Keratinocyte (primary cell): ENCODE results near the gene CDH13. TPM values are rescaled to one million over a fixed set of nuclear protein-coding genes. Genes with fewer than 3 reads are reported as not detected.

Experiments used
- DNase-seq: peaks from one replicate; pipeline ENCODE4 v3.0.0-alpha.2; 2011; ENCODE audit warnings: low read depth, missing footprints, low spot score
- FAIRE-seq: peaks from 2 replicates; lab custom pipeline; 2011; peaks lifted over from hg19 to GRCh38; lab: Jason Lieb, UNC
- H2AFZ ChIP-seq: 2 replicates; pipeline ENCODE4 v1.6.0; 2012; ENCODE audit warnings: low read length, control low read depth, inconsistent platforms; ENCODE audit not compliant: control insufficient read depth
- H3K27ac ChIP-seq: 2 replicates; pipeline ENCODE4 v1.5.1; 2011; ENCODE audit warnings: low read length; ENCODE audit not compliant: control insufficient read depth, insufficient read depth
- H3K27me3 ChIP-seq: 3 replicates; pipeline ENCODE4 v1.6.0; 2011; ENCODE audit warnings: low read length; ENCODE audit not compliant: control insufficient read depth, insufficient read depth; ENCODE audit errors: extremely low read depth
- H3K36me3 ChIP-seq, 2 experiments: 2 replicates in 1 of 2; 3 replicates in 1 of 2; pipeline ENCODE4 v1.5.1; 2011; ENCODE audit warnings: low read length in 2 of 2, mild to moderate bottlenecking in 1 of 2; ENCODE audit not compliant: control insufficient read depth in 2 of 2, insufficient read depth in 2 of 2; ENCODE audit errors: extremely low read depth in 1 of 2
- H3K4me1 ChIP-seq: 3 replicates; pipeline ENCODE4 v1.5.1; 2011; ENCODE audit warnings: low read length; ENCODE audit not compliant: control insufficient read depth, insufficient read depth; ENCODE audit errors: extremely low read depth
- H3K4me2 ChIP-seq: 3 replicates; pipeline ENCODE4 v1.6.0; 2011; ENCODE audit warnings: low read depth, low read length; ENCODE audit not compliant: control insufficient read depth, insufficient read depth; ENCODE audit errors: extremely low read depth
- H3K4me3 ChIP-seq, 3 experiments: fragments of 200-600 bp in 1 of 3; sonication (generic) in 1 of 3; 2 replicates in 2 of 3; 3 replicates in 1 of 3; pipeline ENCODE4 v1.5.1; 2011 to 2016; ENCODE audit warnings: low read length in 3 of 3, mild to moderate bottlenecking in 3 of 3, control low read depth in 2 of 3, inconsistent platforms in 1 of 3, low read depth in 1 of 3, mixed read lengths in 1 of 3, mixed run types in 1 of 3, moderate library complexity in 1 of 3; ENCODE audit not compliant: control insufficient read depth in 2 of 3, insufficient read depth in 2 of 3; ENCODE audit errors: extremely low read depth in 1 of 3
- H3K79me2 ChIP-seq: 2 replicates; pipeline ENCODE4 v1.6.0; 2012; ENCODE audit warnings: low read length; ENCODE audit not compliant: control insufficient read depth, insufficient read depth
- H3K9ac ChIP-seq: 3 replicates; pipeline ENCODE4 v1.6.0; 2011; ENCODE audit warnings: low read length; ENCODE audit not compliant: control insufficient read depth, insufficient read depth; ENCODE audit errors: extremely low read depth
- H3K9me1 ChIP-seq: 3 replicates; pipeline ENCODE4 v1.6.0; 2011; ENCODE audit warnings: low read length; ENCODE audit not compliant: control insufficient read depth, insufficient read depth; ENCODE audit errors: extremely low read depth
- H3K9me3 ChIP-seq: 2 replicates; pipeline ENCODE4 v1.5.1; 2012; ENCODE audit warnings: low read depth, low read length; ENCODE audit not compliant: control insufficient read depth
- H4K20me1 ChIP-seq: 3 replicates; pipeline ENCODE4 v1.6.0; 2011; ENCODE audit warnings: low read length; ENCODE audit not compliant: control insufficient read depth, insufficient read depth; ENCODE audit errors: extremely low read depth
- EZH2 ChIP-seq: IDR thresholded peaks from one replicate; pipeline ENCODE4 v1.6.1; 2012; ENCODE audit warnings: inconsistent platforms, mild to moderate bottlenecking, low read length, moderate library complexity
- dilution Hi-C: fragments of 300-500 bp; cut with MboI; formaldehyde crosslinking; loops from one replicate; pipeline ENCODE4 v1.7.0; 2020; ENCODE audit warnings: low sequenced_read_pairs; ENCODE audit not compliant: extremely low pct_ligation_motif_present
- polyA plus RNA-seq, 5 experiments: library from polyadenylated mRNA; depleted of rRNA in 3 of 5; stranded (reverse) in 3 of 5; stranded (forward) in 1 of 5; unstranded in 1 of 5; fragments of >200 nt; gene quantifications; 1 replicate in 1 of 5; 2 replicates in 3 of 5; 3 replicates in 1 of 5; pipeline versions ENCODE4 v1.2.1 to v1.2.3, GENCODE V29; 2011 to 2012; ENCODE audit warnings: missing spikeins in 2 of 5, low read depth in 1 of 5, low replicate concordance in 1 of 5
- TF ChIP-seq, protein P1 (sequence below), 3 experiments: IDR thresholded peaks in 1 of 3; conservative IDR thresholded peaks in 1 of 3; optimal IDR thresholded peaks in 1 of 3; 2 replicates in 2 of 3; 3 replicates in 1 of 3; pipeline versions ENCODE3 to v1.5.1; 2011; ENCODE audit warnings: low read length in 3 of 3, mild to moderate bottlenecking in 3 of 3, moderate library complexity in 2 of 3, control low read depth in 1 of 3, inconsistent platforms in 1 of 3; ENCODE audit not compliant: insufficient read depth in 2 of 3; ENCODE audit errors: extremely low read depth in 1 of 3

The CDH13 gene
- polyA plus RNA-seq, 1 donor (not counting 4 experiments of a cell fraction or from before 2014, with no cell fraction given) = 111 TPM

DNA sequence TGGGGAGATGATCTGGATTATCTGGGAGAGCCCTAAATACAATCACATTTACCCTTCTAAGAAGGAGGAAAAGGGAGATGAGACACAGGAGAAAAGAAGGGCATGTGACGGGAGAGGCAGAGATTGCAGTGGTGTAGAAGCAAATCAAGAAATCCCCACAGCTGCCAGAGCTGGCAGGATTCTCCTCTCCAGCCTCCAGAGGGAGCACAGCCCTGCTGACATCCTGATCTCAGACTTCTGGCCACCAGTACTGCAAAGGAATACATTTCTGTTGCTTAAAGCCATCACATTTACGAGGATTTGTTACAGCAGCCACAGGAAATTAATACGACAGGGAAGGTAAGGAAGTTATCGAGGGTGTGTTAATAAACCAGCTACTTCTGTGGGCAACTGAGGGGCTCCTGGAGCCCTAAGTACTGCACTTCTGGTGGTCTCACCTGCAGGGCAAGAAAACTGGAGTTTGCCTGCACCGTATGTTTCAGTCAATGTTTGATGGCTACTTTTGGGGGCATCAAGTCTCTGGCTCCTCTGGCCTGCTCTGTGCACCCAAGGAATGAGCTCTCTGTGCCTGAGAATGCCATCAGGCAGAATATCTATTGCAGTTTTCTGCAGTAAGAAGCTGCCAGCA, 22.9 kb upstream of the CDH13 start:
- Histone ChIP-seq H3K79me2 (no peaks in the 10 kb centered on the region), H3K9me1 (no peaks in the 10 kb centered on the region), H3K9ac (no peak overlapping the region), H4K20me1 (no peaks in the 10 kb centered on the region), H3K36me3 (no peaks in the 10 kb centered on the region), H3K4me1 (no peaks in the 10 kb centered on the region), H3K4me2 (no peak overlapping the region), H3K9me3 (no peaks in the 10 kb centered on the region), H3K4me3 (no peak overlapping the region), H3K27ac (no peak overlapping the region), H3K27me3 (no peaks in the 10 kb centered on the region), H2AFZ (no peak overlapping the region)
- dilution Hi-C loops = no loop called here
- no peak for TF ChIP-seq EZH2
- TF ChIP-seq, protein P1, sequence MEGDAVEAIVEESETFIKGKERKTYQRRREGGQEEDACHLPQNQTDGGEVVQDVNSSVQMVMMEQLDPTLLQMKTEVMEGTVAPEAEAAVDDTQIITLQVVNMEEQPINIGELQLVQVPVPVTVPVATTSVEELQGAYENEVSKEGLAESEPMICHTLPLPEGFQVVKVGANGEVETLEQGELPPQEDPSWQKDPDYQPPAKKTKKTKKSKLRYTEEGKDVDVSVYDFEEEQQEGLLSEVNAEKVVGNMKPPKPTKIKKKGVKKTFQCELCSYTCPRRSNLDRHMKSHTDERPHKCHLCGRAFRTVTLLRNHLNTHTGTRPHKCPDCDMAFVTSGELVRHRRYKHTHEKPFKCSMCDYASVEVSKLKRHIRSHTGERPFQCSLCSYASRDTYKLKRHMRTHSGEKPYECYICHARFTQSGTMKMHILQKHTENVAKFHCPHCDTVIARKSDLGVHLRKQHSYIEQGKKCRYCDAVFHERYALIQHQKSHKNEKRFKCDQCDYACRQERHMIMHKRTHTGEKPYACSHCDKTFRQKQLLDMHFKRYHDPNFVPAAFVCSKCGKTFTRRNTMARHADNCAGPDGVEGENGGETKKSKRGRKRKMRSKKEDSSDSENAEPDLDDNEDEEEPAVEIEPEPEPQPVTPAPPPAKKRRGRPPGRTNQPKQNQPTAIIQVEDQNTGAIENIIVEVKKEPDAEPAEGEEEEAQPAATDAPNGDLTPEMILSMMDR (optimal IDR thresholded peaks at IDR 0.05 in 1 of 3, IDR thresholded peaks at IDR 0.05 in 1 of 3, conservative IDR thresholded peaks at IDR 0.05 in 1 of 3; ENCODE audit: extremely low read depth in 1 of 3, insufficient read depth in 2 of 3, low read length in 3 of 3) = peak; percentile 77 to 79 (median 78)
- FAIRE-seq (peak; percentile 74), DNase-seq (no peak)

DNA sequence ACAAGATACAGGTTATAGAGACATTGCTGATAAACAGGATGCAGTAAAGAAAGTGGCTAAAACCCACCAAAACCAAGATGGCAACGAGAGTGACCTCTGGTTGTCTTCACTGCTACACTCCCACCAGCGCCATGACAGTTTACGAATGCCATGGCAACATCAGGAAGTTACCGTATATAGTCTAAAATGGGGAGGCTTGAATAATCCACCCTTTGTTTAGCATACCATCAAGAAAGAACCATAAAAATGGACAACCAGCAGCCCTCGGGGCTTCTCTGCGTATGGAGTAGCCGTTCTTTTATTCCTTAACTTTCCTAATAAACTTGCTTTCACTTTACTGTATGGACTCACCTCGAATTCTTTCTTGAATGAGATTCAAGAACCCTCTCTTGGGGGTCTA, 21.7 kb upstream of the CDH13 start:
- no peak for TF ChIP-seq EZH2
- TF ChIP-seq, protein P1 (optimal IDR thresholded peaks at IDR 0.05 in 1 of 3, IDR thresholded peaks at IDR 0.05 in 1 of 3, conservative IDR thresholded peaks at IDR 0.05 in 1 of 3; ENCODE audit: extremely low read depth in 1 of 3, insufficient read depth in 2 of 3, low read length in 3 of 3) = no peak
- no peak for DNase-seq
- Histone ChIP-seq H3K79me2 (no peaks in the 10 kb centered on the region), H3K4me2 (no peak overlapping the region), H3K27me3 (no peaks in the 10 kb centered on the region), H3K36me3 (no peaks in the 10 kb centered on the region), H3K27ac (no peak overlapping the region), H3K9me3 (no peaks in the 10 kb centered on the region), H4K20me1 (no peaks in the 10 kb centered on the region), H3K9me1 (no peaks in the 10 kb centered on the region), H3K9ac (no peak overlapping the region), H2AFZ (no peak overlapping the region), H3K4me1 (no peaks in the 10 kb centered on the region), H3K4me3 (no peak overlapping the region)
- no peak for FAIRE-seq
- dilution Hi-C loops = no loop called here
